Upper lobe of right lung (tissue), 1 donor: ENCODE data around the gene RAD51C. TPM values are rescaled to one million over a fixed set of nuclear protein-coding genes. Genes with fewer than 3 reads are reported as not detected.

Source experiments
- ATAC-seq: fragments of 200-7000 bp; cut with Tn5 transposase; one replicate; pipeline ENCODE4 v1.9.1; 2020; ENCODE audit warnings: mild to moderate bottlenecking, moderate library complexity
- DNase-seq: peaks from one replicate; pipeline ENCODE4 v3.0.0-alpha.2; 2020
- H3K27ac ChIP-seq: fragments of 200-600 bp; one replicate; pipeline ENCODE4 v1.8.0; 2022
- H3K27me3 ChIP-seq: fragments of 200-600 bp; one replicate; pipeline ENCODE4 v1.8.0; 2022; ENCODE audit warnings: mild to moderate bottlenecking
- H3K36me3 ChIP-seq: fragments of 200-600 bp; one replicate; pipeline ENCODE4 v1.8.0; 2022
- H3K4me1 ChIP-seq: fragments of 200-600 bp; one replicate; pipeline ENCODE4 v1.8.0; 2022
- H3K4me3 ChIP-seq: fragments of 200-600 bp; one replicate; pipeline ENCODE4 v1.8.0; 2022; ENCODE audit warnings: mild to moderate bottlenecking
- H3K9me3 ChIP-seq: fragments of 200-600 bp; one replicate; pipeline ENCODE4 v1.8.0; 2022
- intact Hi-C: fragments of 100-400 bp; cut with DNase I; formaldehyde crosslinking; loops from one replicate; pipeline ENCODE4 v1.11.0; 2022
- total RNA-seq: library from RNA; stranded (reverse); fragmentation: NEBNext Ultra II Directional; extraction: Animal tissue kit (Norgen Biotek cat#: 25700); gene quantifications from one replicate; pipeline ENCODE4 v1.2.1, GENCODE V29; 2021
- TF ChIP-seq, protein P1 (sequence below): fragments of 200-600 bp; IDR thresholded peaks from one replicate; pipeline ENCODE4 v1.8.0; 2022; ENCODE audit warnings: antibody characterized with exemption
- donor health status: DM: no; HTN: yes; CAD: no; lungs with severe emphysema.

Gene RAD51C
- total RNA-seq, 1 donor from 2014 or later, result 15.3 TPM

DNA sequence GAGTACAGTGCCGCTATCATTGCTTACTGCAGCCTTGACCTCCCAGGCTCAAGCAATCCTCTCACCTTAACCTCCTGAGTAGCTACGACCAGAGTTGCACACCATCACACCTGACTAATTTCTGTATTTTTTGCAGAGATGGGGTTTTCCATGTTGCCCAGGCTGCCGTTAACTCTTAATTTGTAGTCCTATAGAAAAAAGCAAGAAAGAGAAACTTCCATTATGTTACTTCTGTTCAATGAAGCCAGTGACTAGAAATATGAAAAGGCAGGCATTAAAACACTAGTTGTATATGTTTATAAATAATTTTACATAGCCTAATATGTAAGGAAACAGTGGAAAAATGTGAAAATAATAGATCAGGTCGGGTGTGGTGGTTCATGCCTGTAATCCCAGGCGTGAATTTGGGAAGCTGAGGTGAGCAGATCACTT is 9.7 kb downstream of the RAD51C start:
- no peaks in the 10 kb centered on the region for H3K27me3 ChIP-seq
- DNase-seq, result no peak
- H3K4me1 ChIP-seq, result no peaks in the 10 kb centered on the region
- H3K27ac ChIP-seq, result no peak overlapping the region
- TF ChIP-seq, protein P1, sequence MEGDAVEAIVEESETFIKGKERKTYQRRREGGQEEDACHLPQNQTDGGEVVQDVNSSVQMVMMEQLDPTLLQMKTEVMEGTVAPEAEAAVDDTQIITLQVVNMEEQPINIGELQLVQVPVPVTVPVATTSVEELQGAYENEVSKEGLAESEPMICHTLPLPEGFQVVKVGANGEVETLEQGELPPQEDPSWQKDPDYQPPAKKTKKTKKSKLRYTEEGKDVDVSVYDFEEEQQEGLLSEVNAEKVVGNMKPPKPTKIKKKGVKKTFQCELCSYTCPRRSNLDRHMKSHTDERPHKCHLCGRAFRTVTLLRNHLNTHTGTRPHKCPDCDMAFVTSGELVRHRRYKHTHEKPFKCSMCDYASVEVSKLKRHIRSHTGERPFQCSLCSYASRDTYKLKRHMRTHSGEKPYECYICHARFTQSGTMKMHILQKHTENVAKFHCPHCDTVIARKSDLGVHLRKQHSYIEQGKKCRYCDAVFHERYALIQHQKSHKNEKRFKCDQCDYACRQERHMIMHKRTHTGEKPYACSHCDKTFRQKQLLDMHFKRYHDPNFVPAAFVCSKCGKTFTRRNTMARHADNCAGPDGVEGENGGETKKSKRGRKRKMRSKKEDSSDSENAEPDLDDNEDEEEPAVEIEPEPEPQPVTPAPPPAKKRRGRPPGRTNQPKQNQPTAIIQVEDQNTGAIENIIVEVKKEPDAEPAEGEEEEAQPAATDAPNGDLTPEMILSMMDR, result no peak
- no peak overlapping the region for H3K4me3 ChIP-seq
- no peak for ATAC-seq
- H3K9me3 ChIP-seq, result no peaks in the 10 kb centered on the region
- H3K36me3 ChIP-seq, result peaks cover 23% of the 10 kb centered on the region
- intact Hi-C loops, result no loop called here

DNA sequence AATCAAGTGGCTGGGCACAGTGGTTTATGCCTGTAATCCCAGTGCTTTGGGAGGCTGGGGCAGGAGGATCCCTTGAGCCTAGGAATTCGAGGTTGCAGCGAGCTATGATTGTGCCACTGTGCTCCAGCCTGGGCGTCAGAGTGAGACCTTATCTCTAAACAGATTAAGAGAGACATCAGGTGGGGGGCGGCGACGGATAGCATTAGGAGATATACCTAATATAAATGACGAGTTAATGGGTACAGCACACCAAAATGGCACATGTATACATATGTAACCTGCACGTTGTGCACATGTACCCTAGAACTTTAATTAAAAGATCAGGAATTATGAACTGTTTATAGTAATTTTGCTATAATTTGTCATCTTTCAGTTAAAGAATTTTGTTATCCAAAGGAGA is 10.3 kb downstream of the RAD51C start:
- Histone ChIP-seq H3K27me3 (no peaks in the 10 kb centered on the region), H3K4me3 (no peak overlapping the region), H3K27ac (no peak overlapping the region), H3K36me3 (peaks cover 23% of the 10 kb centered on the region), H3K9me3 (no peaks in the 10 kb centered on the region), H3K4me1 (no peaks in the 10 kb centered on the region)
- ATAC-seq (no peak), DNase-seq (no peak)
- intact Hi-C loops, result no loop called here
- TF ChIP-seq, protein P1, result no peak

DNA sequence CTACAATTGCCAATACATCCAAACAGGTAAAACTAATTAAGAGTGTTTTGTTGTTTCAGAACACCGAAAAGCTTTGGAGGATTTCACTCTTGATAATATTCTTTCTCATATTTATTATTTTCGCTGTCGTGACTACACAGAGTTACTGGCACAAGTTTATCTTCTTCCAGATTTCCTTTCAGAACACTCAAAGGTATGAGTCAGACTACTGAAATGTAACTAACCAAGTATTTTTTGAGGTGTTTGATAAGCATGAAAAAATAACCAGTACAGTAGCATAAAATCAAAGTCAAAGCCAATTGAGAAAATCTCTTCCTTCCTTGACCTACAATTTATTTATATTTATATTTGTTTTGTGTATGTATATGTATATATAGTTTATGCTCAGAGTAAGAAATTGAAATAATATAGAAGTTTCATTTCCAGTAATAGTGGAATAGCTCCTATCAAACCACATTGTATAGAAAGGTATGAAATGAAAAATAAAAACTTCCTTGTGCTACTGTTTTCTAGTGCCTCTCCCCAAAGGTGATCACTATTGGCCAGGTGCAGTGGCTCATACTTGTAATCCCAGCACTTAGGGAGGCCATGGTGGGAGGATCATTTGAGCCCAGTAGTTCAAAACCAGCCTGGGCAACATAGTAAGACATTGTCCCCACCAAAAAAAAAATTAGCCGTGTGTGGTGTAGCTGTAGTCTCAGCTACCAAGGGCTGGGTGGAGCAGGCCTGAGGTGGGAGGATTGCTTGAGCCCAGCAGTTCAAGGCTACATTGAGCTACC is 10.9 kb downstream of the RAD51C start:
- DNase-seq (no peak), ATAC-seq (no peak)
- Histone ChIP-seq H3K36me3 (peaks cover 23% of the 10 kb centered on the region), H3K9me3 (no peaks in the 10 kb centered on the region), H3K27me3 (no peaks in the 10 kb centered on the region), H3K4me1 (no peaks in the 10 kb centered on the region), H3K4me3 (no peak overlapping the region), H3K27ac (no peak overlapping the region)
- TF ChIP-seq, protein P1, result no peak
- intact Hi-C loops, result no loop called here

DNA sequence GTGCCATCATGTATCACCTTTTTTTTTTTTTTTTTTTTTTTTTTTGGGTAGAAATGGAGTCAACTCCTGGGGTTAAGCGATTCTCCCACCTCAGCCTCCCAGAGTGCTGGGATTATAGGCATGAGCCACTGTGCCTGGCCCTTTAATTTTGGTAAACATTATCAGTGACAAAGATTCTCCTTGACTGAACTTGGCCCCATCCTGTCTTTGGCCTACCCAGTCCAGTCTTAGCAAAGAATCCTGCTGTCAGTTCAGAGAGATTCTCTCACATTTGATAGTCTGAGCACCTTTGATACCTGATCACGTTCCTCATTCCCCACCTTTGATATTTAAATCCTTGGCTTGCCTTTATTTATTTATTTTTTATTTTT is 11.5 kb downstream of the RAD51C start:
- H3K36me3 ChIP-seq, result peaks cover 23% of the 10 kb centered on the region
- intact Hi-C loops, result no loop called here

DNA sequence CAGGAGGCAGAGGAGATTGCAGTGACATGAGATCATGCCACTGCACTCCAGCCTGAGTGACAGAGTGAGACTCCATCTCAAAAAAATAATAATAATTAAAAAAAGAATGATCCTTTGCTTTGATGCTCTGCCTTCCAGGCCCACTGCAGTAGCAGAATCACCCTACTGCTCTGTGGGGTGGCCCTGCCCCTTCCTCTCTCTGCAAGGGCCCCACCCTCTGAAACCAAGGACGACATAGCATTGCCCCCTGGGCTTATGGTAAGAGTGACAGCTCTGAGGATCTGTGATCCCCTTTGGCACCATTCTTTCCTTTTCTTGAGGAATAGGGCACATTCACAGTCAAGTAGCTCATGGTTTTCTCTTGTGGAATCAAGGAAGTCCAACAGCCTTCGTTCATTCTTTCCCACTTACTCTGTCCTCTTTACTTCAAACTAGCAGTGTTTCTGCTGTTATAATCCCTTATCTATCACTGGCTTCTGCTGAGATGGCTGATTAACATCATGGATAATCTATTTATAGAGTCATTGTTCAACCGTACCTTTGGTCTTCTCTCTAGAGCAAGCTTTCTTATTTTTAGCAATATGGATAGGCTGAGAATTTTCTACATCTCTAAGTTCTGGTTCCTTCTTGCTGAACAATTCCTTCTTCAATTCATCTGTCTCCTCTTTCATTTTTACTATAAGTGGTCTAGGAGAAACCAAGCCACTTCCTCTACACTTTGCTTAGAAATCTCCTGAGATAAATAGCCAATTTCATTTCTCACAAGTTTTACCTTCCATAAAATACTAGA is 14.1 kb downstream of the RAD51C start:
- intact Hi-C loops, result no loop called here
- Histone ChIP-seq H3K27ac (no peak overlapping the region), H3K27me3 (no peaks in the 10 kb centered on the region), H3K4me1 (no peaks in the 10 kb centered on the region), H3K36me3 (peaks cover 13% of the 10 kb centered on the region), H3K4me3 (no peak overlapping the region), H3K9me3 (no peaks in the 10 kb centered on the region)
- no peak for DNase-seq
- TF ChIP-seq, protein P1, result no peak
- no peak for ATAC-seq

More for the DNA sequence above, 11.5 kb downstream of the RAD51C start:
- H3K4me3 ChIP-seq, result no peak overlapping the region
- no peaks in the 10 kb centered on the region for H3K27me3 ChIP-seq
- ATAC-seq, result no peak
- no peak overlapping the region for H3K27ac ChIP-seq
- no peak for DNase-seq
- H3K9me3 ChIP-seq, result no peaks in the 10 kb centered on the region
- TF ChIP-seq, protein P1, result no peak
- no peaks in the 10 kb centered on the region for H3K4me1 ChIP-seq
